Muscle of leg (tissue), 11 donors: ENCODE data around the gene GPHN. TPM values are rescaled to one million over a fixed set of nuclear protein-coding genes. Genes with fewer than 3 reads are reported as not detected.
"Not testable (repeated sequence)": the region's sequence is repeated elsewhere in the genome, so short reads cannot be mapped to it uniquely, and the experiment has no call there.

ENCODE experiments used
- DNase-seq: peaks from one replicate; pipeline ENCODE4 v3.0.0; 2013
- H3K27ac ChIP-seq: one replicate; pipeline ENCODE4 v1.5.1; 2013; ENCODE audit warnings: mild to moderate bottlenecking, low read length, control low read depth
- H3K27me3 ChIP-seq: one replicate; pipeline ENCODE4 v1.6.1; 2013; ENCODE audit warnings: low read length; ENCODE audit not compliant: control insufficient read depth, insufficient read depth
- H3K36me3 ChIP-seq: one replicate; pipeline ENCODE4 v1.6.1; 2013; ENCODE audit warnings: low read length; ENCODE audit not compliant: control insufficient read depth, insufficient read depth
- H3K4me1 ChIP-seq: one replicate; pipeline ENCODE4 v1.6.1; 2013; ENCODE audit warnings: low read length; ENCODE audit not compliant: control insufficient read depth, insufficient read depth
- H3K4me3 ChIP-seq: one replicate; pipeline ENCODE4 v1.5.1; 2013; ENCODE audit warnings: low read length, control low read depth
- H3K9me3 ChIP-seq: replicated peaks from 2 replicates; pipeline ENCODE4 v1.6.1; 2013; ENCODE audit warnings: low read depth, low read length; ENCODE audit not compliant: control insufficient read depth
- WGBS: methylation state at CpG from one replicate; pipeline ENCODE4 v1.1.5; 2013; ENCODE audit warnings: missing lambda C conversion rate; ENCODE audit not compliant: insufficient coverage; 5-methylcytosine and 5-hydroxymethylcytosine counted together
- polyA plus RNA-seq, 8 donors: library from polyadenylated mRNA; unstranded; fragments of 120-200 nt; gene quantifications; one replicate each; pipeline versions ENCODE4 v1.2.1 to v1.2.3, GENCODE V29; 2013; ENCODE audit warnings: inconsistent platforms in 1 of 8, low replicate concordance in 1 of 8; ENCODE audit not compliant: insufficient read length in 8 of 8, insufficient read depth in 1 of 8
- total RNA-seq: library from RNA; stranded (reverse); fragments of 120-200 nt; gene quantifications from one replicate; pipeline ENCODE4 v1.2.4, GENCODE V29; 2013

The GPHN gene
- total and polyA plus RNA-seq, 9 donors: 13.6 to 19.4 (median 16.5) TPM

- WGBS: 100% methylated on average over 1 of the region's 2 CpGs
- H3K27me3 ChIP-seq: no peaks in the 10 kb centered on the region
- no peak overlapping the region for H3K27ac ChIP-seq
- no peak for DNase-seq
- no peak overlapping the region for H3K4me3 ChIP-seq
- H3K9me3 ChIP-seq: no peaks in the 10 kb centered on the region
- H3K4me1 ChIP-seq: no peaks in the 10 kb centered on the region
- H3K36me3 ChIP-seq: no peaks in the 10 kb centered on the region
Measured at GRCh38 chr14:66696326-66696725, 188.4 kb downstream of the GPHN start.

GRCh38 chr14:66698503-66698902 lies 190.6 kb downstream of the GPHN start:
- no CpG with 5 or more reads among the region's 2 CpGs for WGBS
- Histone ChIP-seq H3K4me1 (no peaks in the 10 kb centered on the region), H3K27ac (no peak overlapping the region), H3K4me3 (no peak overlapping the region), H3K9me3 (no peaks in the 10 kb centered on the region), H3K36me3 (no peaks in the 10 kb centered on the region), H3K27me3 (no peaks in the 10 kb centered on the region)
- no peak for DNase-seq

- no peaks in the 10 kb centered on the region for H3K36me3 ChIP-seq
- H3K27ac ChIP-seq: no peak overlapping the region
- H3K9me3 ChIP-seq: peaks cover 4% of the 10 kb centered on the region
- H3K4me3 ChIP-seq: no peak overlapping the region
- 100% methylated on average over 4 of the region's 4 CpGs for WGBS
- DNase-seq: no peak
- H3K4me1 ChIP-seq: no peaks in the 10 kb centered on the region
- H3K27me3 ChIP-seq: no peaks in the 10 kb centered on the region
Measured at GRCh38 chr14:66701813-66702212, 193.9 kb downstream of the GPHN start.

GRCh38 chr14:66708267-66708666 lies 200.3 kb downstream of the GPHN start:
- Histone ChIP-seq H3K4me3 (no peak overlapping the region), H3K4me1 (no peaks in the 10 kb centered on the region), H3K9me3 (peaks cover 6% of the 10 kb centered on the region), H3K27ac (no peak overlapping the region), H3K27me3 (no peaks in the 10 kb centered on the region), H3K36me3 (no peaks in the 10 kb centered on the region)
- peak; percentile 5 for DNase-seq

DNA sequence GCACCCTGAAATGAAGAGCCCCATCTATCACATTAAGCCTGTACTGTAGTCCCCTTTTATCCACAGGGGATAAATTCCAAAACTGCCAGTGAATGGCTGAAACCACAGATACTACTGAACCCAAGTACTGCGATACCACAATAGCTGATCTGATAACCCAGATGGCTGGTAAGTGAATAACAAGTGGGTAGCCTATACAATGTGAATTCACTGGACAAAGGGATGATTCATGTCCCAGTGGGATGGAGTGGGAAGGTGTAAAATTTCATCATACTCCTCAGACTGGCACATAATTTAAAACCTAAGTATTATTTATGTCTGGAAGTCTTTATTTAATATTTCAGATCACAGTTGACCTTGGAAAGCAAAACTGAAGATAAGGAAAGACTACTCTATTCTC lies 201.3 kb downstream of the GPHN start:
- Histone ChIP-seq H3K4me3 (no peak overlapping the region), H3K9me3 (peaks cover 8% of the 10 kb centered on the region), H3K27ac (no peak overlapping the region), H3K27me3 (no peaks in the 10 kb centered on the region), H3K36me3 (no peaks in the 10 kb centered on the region), H3K4me1 (no peaks in the 10 kb centered on the region)
- WGBS: no CpG with 5 or more reads among the region's 1 CpG
- DNase-seq: no peak

DNA sequence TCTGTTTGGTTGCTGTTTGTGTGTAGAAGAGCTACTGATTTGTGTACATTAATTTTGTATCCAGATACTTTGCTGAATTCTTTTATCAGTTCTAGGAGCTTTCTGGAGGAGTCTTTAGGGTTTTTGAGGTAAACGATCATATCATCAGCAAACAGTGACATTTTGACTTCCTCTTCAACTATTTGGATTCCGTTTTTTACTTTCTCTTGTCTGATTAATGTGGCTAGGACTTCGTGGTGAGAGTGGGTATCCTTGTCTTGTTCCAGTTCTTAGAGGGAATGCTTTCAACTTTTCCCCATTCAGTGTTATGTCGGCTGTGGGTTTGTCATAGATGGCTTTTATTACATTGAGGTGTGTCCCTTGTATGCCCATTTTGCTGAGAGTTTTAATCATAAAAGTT lies 206.3 kb downstream of the GPHN start:
- WGBS: no CpG with 5 or more reads among the region's 4 CpGs
- not testable (repeated sequence) for DNase-seq, H3K36me3 ChIP-seq, H3K9me3 ChIP-seq, H3K4me1 ChIP-seq, H3K4me3 ChIP-seq, H3K27ac ChIP-seq, H3K27me3 ChIP-seq

GRCh38 chr14:66715313-66715712 lies 207.4 kb downstream of the GPHN start:
- H3K4me1 ChIP-seq, H3K36me3 ChIP-seq, H3K9me3 ChIP-seq, DNase-seq, H3K27ac ChIP-seq, H3K4me3 ChIP-seq, H3K27me3 ChIP-seq: not testable (repeated sequence)
- WGBS: no CpG with 5 or more reads among the region's 2 CpGs

DNA sequence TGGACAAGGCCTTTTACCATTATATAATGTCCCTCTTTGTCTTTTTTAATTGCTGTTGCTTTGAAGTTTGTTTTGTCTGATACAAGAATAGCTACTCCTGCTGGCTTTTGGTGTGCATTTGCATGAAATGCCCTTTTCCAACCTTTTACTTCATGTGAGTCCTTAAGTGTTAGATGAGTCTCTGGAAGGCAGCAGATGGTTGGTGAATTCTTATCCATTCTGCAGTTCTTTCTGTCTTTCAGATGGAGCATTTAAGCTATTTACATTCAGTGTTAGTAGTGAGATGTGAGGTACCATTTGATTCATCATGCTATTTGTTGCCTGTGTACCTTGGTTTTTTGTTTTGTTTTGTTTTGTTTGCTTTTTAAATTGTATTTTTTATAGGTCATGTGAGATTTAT lies 208.3 kb downstream of the GPHN start:
- H3K9me3 ChIP-seq: peaks cover 6% of the 10 kb centered on the region
- DNase-seq: no peak
- H3K27me3 ChIP-seq: no peaks in the 10 kb centered on the region
- H3K4me1 ChIP-seq: no peaks in the 10 kb centered on the region
- H3K4me3 ChIP-seq: no peak overlapping the region
- H3K36me3 ChIP-seq: no peaks in the 10 kb centered on the region
- no peak overlapping the region for H3K27ac ChIP-seq

GRCh38 chr14:66717561-66718140 lies 209.7 kb downstream of the GPHN start:
- WGBS: 84% methylated on average over 7 of the region's 7 CpGs
- H3K4me1 ChIP-seq: no peaks in the 10 kb centered on the region
- no peak for DNase-seq

GRCh38 chr14:66724996-66725395 lies 217.0 kb downstream of the GPHN start:
- H3K4me3 ChIP-seq: no peak overlapping the region
- H3K27me3 ChIP-seq: no peaks in the 10 kb centered on the region
- H3K36me3 ChIP-seq: no peaks in the 10 kb centered on the region
- no CpG with 5 or more reads among the region's 1 CpG for WGBS
- no peak for DNase-seq
- no peak overlapping the region for H3K27ac ChIP-seq
- H3K4me1 ChIP-seq: no peaks in the 10 kb centered on the region
- peaks cover 7% of the 10 kb centered on the region for H3K9me3 ChIP-seq

More at GRCh38 chr14:66717561-66718140, 209.7 kb downstream of the GPHN start:
- Histone ChIP-seq H3K27ac (no peak overlapping the region), H3K9me3 (peaks cover 6% of the 10 kb centered on the region), H3K27me3 (no peaks in the 10 kb centered on the region), H3K4me3 (no peak overlapping the region), H3K36me3 (no peaks in the 10 kb centered on the region)

DNA sequence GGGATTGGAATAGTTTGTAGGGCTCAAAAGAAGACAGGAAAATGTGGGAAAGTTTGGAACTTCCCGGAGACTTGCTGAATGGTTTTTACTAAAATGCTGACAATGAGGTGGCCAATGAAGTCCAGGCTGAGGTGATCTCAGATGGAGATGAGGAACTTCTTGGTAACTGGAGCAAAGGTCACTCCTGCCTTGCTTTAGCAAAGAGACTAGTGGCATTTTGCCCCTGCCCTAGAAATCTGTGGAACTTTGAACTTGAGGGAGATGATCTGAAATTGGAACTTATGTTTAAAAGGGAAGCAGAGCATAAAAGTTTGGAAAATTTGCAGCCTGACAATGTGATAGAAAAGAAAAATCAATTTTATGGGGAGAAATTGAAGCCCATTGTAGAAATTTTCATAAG lies 223.4 kb downstream of the GPHN start:
- 50% methylated on average over 1 of the region's 1 CpG for WGBS
- not testable (repeated sequence) for H3K27ac ChIP-seq, H3K27me3 ChIP-seq, H3K36me3 ChIP-seq, H3K4me3 ChIP-seq, DNase-seq, H3K4me1 ChIP-seq
- H3K9me3 ChIP-seq: peaks cover 15% of the 10 kb centered on the region
